ENCODE data around the gene HCFC2. TPM values are rescaled to one million over a fixed set of nuclear protein-coding genes. Genes with fewer than 3 reads are reported as not detected.

HCFC2 gene
- total RNA-seq, 2 experiments from 2014 or later, result 15.8 to 17.7 TPM

- Mint-ChIP-seq H3K4me3 (no peak overlapping the region), H3K9me3 (no peaks in the 10 kb centered on the region), H3K4me1 (peaks cover 16% of the 10 kb centered on the region), H3K27ac (peak overlapping the region; percentile 76), H3K36me3 (ENCODE audit: low read depth) (no peaks in the 10 kb centered on the region), H3K27me3 (peaks cover 14% of the 10 kb centered on the region)
- ChIA-PET CTCF (no interaction called here), POLR2A (interaction anchor here (0.6 to 2.2 kb wide), 2 partner anchors 17 to 34 kb away, joined by 4 to 11 read pairs; partner anchors contain the start of gene NFYB)
- peak; percentile 26 for DNase-seq
These were observed 90.0 kb downstream of the HCFC2 start for GRCh38 chr12:104154286-104154685.

DNA sequence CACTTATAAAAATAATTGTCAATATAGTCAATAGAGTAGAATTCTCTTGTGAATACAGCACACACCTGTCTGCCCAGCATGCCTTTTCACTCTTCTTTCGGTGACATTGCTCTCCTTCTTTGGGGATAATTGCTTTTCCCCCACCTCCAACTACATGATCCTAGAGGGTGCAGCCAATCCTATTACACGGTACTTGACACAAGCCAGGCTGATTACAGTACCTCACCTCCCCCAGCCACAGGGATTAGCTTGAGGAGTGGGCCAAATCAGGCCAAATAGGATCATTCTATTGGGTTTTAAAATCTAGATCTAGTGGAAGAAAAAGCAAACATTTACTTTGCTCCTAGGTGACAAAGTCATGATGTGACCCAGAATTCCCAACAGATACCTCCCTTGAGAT, 90.5 kb downstream of the HCFC2 start:
- no peaks in the 10 kb centered on the region for H3K36me3 Mint-ChIP-seq (ENCODE audit: low read depth)
- H3K4me3 Mint-ChIP-seq, result no peak overlapping the region
- H3K27ac Mint-ChIP-seq, result no peak overlapping the region
- H3K27me3 Mint-ChIP-seq, result peaks cover 10% of the 10 kb centered on the region
- DNase-seq, result no peak
- no peaks in the 10 kb centered on the region for H3K9me3 Mint-ChIP-seq
- H3K4me1 Mint-ChIP-seq, result peaks cover 16% of the 10 kb centered on the region
- ChIA-PET POLR2A (interaction anchor here (2.2 kb wide), 1 partner anchor 17 kb away, joined by 11 read pairs; the partner anchor contains the start of gene NFYB), CTCF (no interaction called here)

Other genes with a start within 250 kb of the HCFC2 start
- gene NT5DC3, start 223.3 kb upstream of the HCFC2 start, total RNA-seq, result 1 to 10 TPM; 3.2 to 3.4 TPM
- 100 to 1,000 TPM; 375 to 378 TPM for gene HSP90B1, start 134.1 kb upstream of the HCFC2 start, total RNA-seq
- gene TDG, start 98.7 kb upstream of the HCFC2 start, total RNA-seq, result 10 to 100 TPM; 33.0 to 34.4 TPM
- gene GLT8D2, start 14.3 kb upstream of the HCFC2 start, total RNA-seq, result not detected
- 10 to 100 TPM; 22.3 to 22.7 TPM for gene NFYB, start 73.7 kb downstream of the HCFC2 start, total RNA-seq
- gene TXNRD1, start 151.2 kb downstream of the HCFC2 start, total RNA-seq, result 100 to 1,000 TPM; 108 to 112 TPM
- 1 to 10 TPM; 3.4 to 4.2 TPM for gene EID3, start 239.2 kb downstream of the HCFC2 start, total RNA-seq